GM18517 (cell line): ENCODE data around the gene AAMDC.
"Not testable (repeated sequence)": the region's sequence is repeated elsewhere in the genome, so short reads cannot be mapped to it uniquely, and the experiment has no call there.

Experiments
- ATAC-seq: cut with Tn5 transposase; IDR thresholded peaks from one replicate; pipeline ENCODE4 v1.9.1; 2021; ENCODE audit warnings: mild to moderate bottlenecking, moderate library complexity; ENCODE audit not compliant: unreplicated experiment

The AAMDC gene

GRCh38 chr11:77819921-77820564 is 901 bp upstream of the AAMDC start:
- peak; percentile 7 for ATAC-seq

- no peak for ATAC-seq
These were observed 456 bp downstream of the AAMDC start for GRCh38 chr11:77821349-77821851.

- not testable (repeated sequence) for ATAC-seq
These were observed 1.2 kb downstream of the AAMDC start for GRCh38 chr11:77822126-77822525.

GRCh38 chr11:77823775-77824174 is 2.8 kb downstream of the AAMDC start:
- no peak for ATAC-seq

GRCh38 chr11:77828926-77829325 is 8.0 kb downstream of the AAMDC start:
- ATAC-seq: no peak

GRCh38 chr11:77833302-77833701 is 12.4 kb downstream of the AAMDC start:
- no peak for ATAC-seq

GRCh38 chr11:77842441-77843121 is 21.6 kb downstream of the AAMDC start:
- no peak for ATAC-seq

GRCh38 chr11:77843700-77844099 is 22.8 kb downstream of the AAMDC start:
- ATAC-seq: not testable (repeated sequence)

- no peak for ATAC-seq
These were observed 30.6 kb downstream of the AAMDC start for GRCh38 chr11:77851503-77851902.

GRCh38 chr11:77854838-77855237 is 33.9 kb downstream of the AAMDC start:
- ATAC-seq: no peak

GRCh38 chr11:77857906-77858457 is 37.0 kb downstream of the AAMDC start:
- not testable (repeated sequence) for ATAC-seq

GRCh38 chr11:77861444-77861843 is 40.5 kb downstream of the AAMDC start:
- ATAC-seq: not testable (repeated sequence)

GRCh38 chr11:77865805-77866204 is 44.9 kb downstream of the AAMDC start:
- no peak for ATAC-seq

GRCh38 chr11:77866336-77866735 is 45.4 kb downstream of the AAMDC start:
- ATAC-seq: no peak

GRCh38 chr11:77868744-77869143 is 47.8 kb downstream of the AAMDC start:
- no peak for ATAC-seq

GRCh38 chr11:77871855-77872254 is 50.9 kb downstream of the AAMDC start:
- ATAC-seq: no peak

GRCh38 chr11:77873345-77873744 is 52.4 kb downstream of the AAMDC start:
- no peak for ATAC-seq

- ATAC-seq: no peak
These were observed 53.3 kb downstream of the AAMDC start for GRCh38 chr11:77874206-77874605.

GRCh38 chr11:77876045-77876444 is 55.1 kb downstream of the AAMDC start:
- ATAC-seq: no peak

GRCh38 chr11:77878247-77878646 is 57.3 kb downstream of the AAMDC start:
- ATAC-seq: not testable (repeated sequence)

GRCh38 chr11:77879218-77879617 is 58.3 kb downstream of the AAMDC start:
- ATAC-seq: no peak

- ATAC-seq: no peak
These were observed 61.5 kb downstream of the AAMDC start for GRCh38 chr11:77882396-77882795.
